Vein endothelial cell (primary cell): Measurements from ENCODE around the gene COX8A. TPM values are rescaled to one million over a fixed set of nuclear protein-coding genes. Genes with fewer than 3 reads are reported as not detected.

Experiments used
- small RNA-seq: library from RNA; depleted of rRNA; stranded (forward); fragments of <200 nt; gene quantifications from one replicate; pipeline ENCODE3, GENCODE V24; 2012
- total RNA-seq: library from RNA; depleted of rRNA; stranded (reverse); fragments of >200 nt; gene quantifications from 2 replicates; pipeline ENCODE4 v1.2.3, GENCODE V29; 2012

COX8A gene
- 226 and 245 TPM in 2 replicates for total RNA-seq

GRCh38 chr11:63974259-63975143, at the start of gene COX8A:
COX8A (plus strand) TSS chr11:63974620; CDS start chr11:63974681, 61 bp downstream.

GRCh38 chr11:63938479-63939396, 35.7 kb upstream of the COX8A start, which contains the start of gene NAA40:
NAA40 (plus strand) TSS chr11:63939002; CDS start chr11:63939097, 95 bp downstream.

GRCh38 chr11:63986156-63986931, 11.9 kb downstream of the COX8A start, which contains the start of gene OTUB1:
OTUB1 (plus strand) TSS chr11:63986438; CDS start chr11:63986457, 19 bp downstream.

Small RNA genes within 50 kb of the gene (small RNA-seq; reads per million reads assigned to genes)
- 0.13 reads per million for gene RNU6-45P

Other genes starting within 250 kb of the COX8A start
- 24.7 and 25.2 TPM in 2 replicates for gene ZFTA, start 205.8 kb upstream of the COX8A start, total RNA-seq
- gene SPINDOC, start 161.2 kb upstream of the COX8A start, total RNA-seq: 27.4 and 28.8 TPM in 2 replicates
- gene MARK2, start 135.5 kb upstream of the COX8A start, total RNA-seq: 23.2 and 25.9 TPM in 2 replicates
- 0.29 and 0.98 TPM in 2 replicates for gene RCOR2, start 57.5 kb upstream of the COX8A start, total RNA-seq
- gene NAA40, start 35.6 kb upstream of the COX8A start, total RNA-seq: 22.9 and 26.5 TPM in 2 replicates
- 54.1 and 64.0 TPM in 2 replicates for gene OTUB1, start 11.8 kb downstream of the COX8A start, total RNA-seq
- gene FLRT1, start 61.3 kb downstream of the COX8A start, total RNA-seq: not detected in 2 replicates
- 17.0 and 37.6 TPM in 2 replicates for gene MACROD1, start 191.5 kb downstream of the COX8A start, total RNA-seq
- gene STIP1, start 211.6 kb downstream of the COX8A start, total RNA-seq: 212 and 271 TPM in 2 replicates
- 33.1 and 47.7 TPM in 2 replicates for gene FERMT3, start 232.1 kb downstream of the COX8A start, total RNA-seq